KOPT-K1 (cell line): ENCODE data around the gene SLC2A1.
A peak's percentile ranks its signal among the peaks of the same experiment; 100 is the strongest.

ENCODE experiments used
- H3K27ac ChIP-seq: fragments of 200-600 bp; sonication (generic); 2 replicates; pipeline ENCODE4 v1.5.1; 2016; ENCODE audit warnings: antibody characterized with exemption, mild to moderate bottlenecking, low read depth, low read length; ENCODE audit not compliant: poor library complexity, severe bottlenecking
- H3K36me3 ChIP-seq: fragments of 200-600 bp; sonication (generic); 2 replicates; pipeline ENCODE4 v1.5.1; 2017; ENCODE audit warnings: antibody characterized with exemption, mild to moderate bottlenecking, low read length, moderate library complexity; ENCODE audit not compliant: insufficient read depth
- H3K9me3 ChIP-seq: fragments of 200-600 bp; sonication (generic); 2 replicates; pipeline ENCODE4 v1.5.1; 2017; ENCODE audit warnings: antibody characterized with exemption, low read length, mild to moderate bottlenecking; ENCODE audit not compliant: insufficient read depth, poor library complexity, severe bottlenecking

The SLC2A1 gene

GRCh38 chr1:42933060-42933586, 25.5 kb downstream of the SLC2A1 start:
- no peaks in the 10 kb centered on the region for H3K9me3 ChIP-seq
- H3K36me3 ChIP-seq = peaks cover 81% of the 10 kb centered on the region
- H3K27ac ChIP-seq = peak overlapping the region; percentile 95

- Histone ChIP-seq H3K9me3 (no peaks in the 10 kb centered on the region), H3K36me3 (peaks cover 81% of the 10 kb centered on the region), H3K27ac (peak overlapping the region; percentile 95)
Observed at GRCh38 chr1:42932442-42932941, 26.2 kb downstream of the SLC2A1 start.

GRCh38 chr1:42931911-42932422, 26.7 kb downstream of the SLC2A1 start:
- H3K27ac ChIP-seq = peak overlapping the region; percentile 95
- peaks cover 81% of the 10 kb centered on the region for H3K36me3 ChIP-seq

GRCh38 chr1:42931108-42931539, 27.5 kb downstream of the SLC2A1 start:
- peaks cover 81% of the 10 kb centered on the region for H3K36me3 ChIP-seq

More at GRCh38 chr1:42931911-42932422, 26.7 kb downstream of the SLC2A1 start:
- no peaks in the 10 kb centered on the region for H3K9me3 ChIP-seq

GRCh38 chr1:42930178-42931107, 28.2 kb downstream of the SLC2A1 start:
- H3K27ac ChIP-seq = peak overlapping the region; percentile 95
- no peaks in the 10 kb centered on the region for H3K9me3 ChIP-seq
- H3K36me3 ChIP-seq = peaks cover 80% of the 10 kb centered on the region

More at GRCh38 chr1:42931108-42931539, 27.5 kb downstream of the SLC2A1 start:
- Histone ChIP-seq H3K27ac (peak overlapping the region; percentile 95), H3K9me3 (no peaks in the 10 kb centered on the region)

GRCh38 chr1:42929434-42930177, 29.1 kb downstream of the SLC2A1 start:
- H3K27ac ChIP-seq = peak overlapping the region; percentile 95
- no peaks in the 10 kb centered on the region for H3K9me3 ChIP-seq
- peaks cover 72% of the 10 kb centered on the region for H3K36me3 ChIP-seq

GRCh38 chr1:42928859-42929258, 29.8 kb downstream of the SLC2A1 start:
- Histone ChIP-seq H3K9me3 (no peaks in the 10 kb centered on the region), H3K36me3 (peaks cover 64% of the 10 kb centered on the region), H3K27ac (no peak overlapping the region)

GRCh38 chr1:42927920-42928505, 30.7 kb downstream of the SLC2A1 start:
- H3K27ac ChIP-seq = no peak overlapping the region
- H3K36me3 ChIP-seq = peaks cover 56% of the 10 kb centered on the region
- no peaks in the 10 kb centered on the region for H3K9me3 ChIP-seq

- Histone ChIP-seq H3K9me3 (no peaks in the 10 kb centered on the region), H3K27ac (no peak overlapping the region), H3K36me3 (peaks cover 55% of the 10 kb centered on the region)
Observed at GRCh38 chr1:42927274-42927841, 31.3 kb downstream of the SLC2A1 start.

- H3K36me3 ChIP-seq = peaks cover 55% of the 10 kb centered on the region
- H3K27ac ChIP-seq = no peak overlapping the region
- no peaks in the 10 kb centered on the region for H3K9me3 ChIP-seq
Observed at GRCh38 chr1:42926879-42927242, 31.8 kb downstream of the SLC2A1 start.

GRCh38 chr1:42926235-42926878, 32.3 kb downstream of the SLC2A1 start:
- H3K36me3 ChIP-seq = peaks cover 55% of the 10 kb centered on the region
- no peaks in the 10 kb centered on the region for H3K9me3 ChIP-seq
- H3K27ac ChIP-seq = no peak overlapping the region

- peak overlapping the region; percentile 87 for H3K27ac ChIP-seq
- H3K9me3 ChIP-seq = no peaks in the 10 kb centered on the region
- peaks cover 46% of the 10 kb centered on the region for H3K36me3 ChIP-seq
Observed at GRCh38 chr1:42924851-42925760, 33.6 kb downstream of the SLC2A1 start.
